ENCODE measurements around the gene CTBP1.
"Not testable (repeated sequence)": the region's sequence is repeated elsewhere in the genome, so short reads cannot be mapped to it uniquely, and the experiment has no call there.

Gene CTBP1

GRCh38 chr4:1295405-1296055, 46.6 kb upstream of the CTBP1 start:
- DNase-seq: no peak
- peaks cover 76% of the 10 kb centered on the region for H3K36me3 ChIP-seq
- H3K4me3 ChIP-seq (ENCODE audit: low read depth, low read length): no peak overlapping the region
- no peak overlapping the region for H3K27ac ChIP-seq
- no peaks in the 10 kb centered on the region for H3K27me3 ChIP-seq (ENCODE audit: insufficient read depth, low read depth, severe bottlenecking)
- TF ChIP-seq CTCF (IDR thresholded peaks at IDR 0.05; ENCODE audit: low read depth, low read length): no peak
- H3K9me3 ChIP-seq (ENCODE audit: severe bottlenecking): no peaks in the 10 kb centered on the region

DNA sequence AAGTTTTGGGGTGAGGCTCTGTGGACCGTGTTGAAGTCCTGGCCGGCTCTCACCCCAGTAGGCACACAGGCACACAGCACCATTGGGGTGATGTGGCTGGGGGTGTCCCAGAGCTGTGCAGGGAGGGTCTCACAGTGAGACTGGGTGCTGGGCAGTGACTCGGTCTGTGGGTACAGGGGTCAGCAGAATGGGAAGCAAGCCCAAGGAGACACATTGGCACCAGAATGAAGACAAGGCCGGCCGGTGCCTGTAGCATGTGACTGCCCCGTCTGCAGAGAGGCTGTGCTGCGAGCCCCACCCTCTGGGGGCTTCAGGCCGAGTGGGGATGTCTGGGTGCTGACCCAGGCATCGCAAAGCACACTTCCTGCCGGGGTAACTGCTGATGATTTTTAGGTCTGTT, 46.0 kb upstream of the CTBP1 start:
- H3K9me3 ChIP-seq (ENCODE audit: severe bottlenecking): no peaks in the 10 kb centered on the region
- no peak for TF ChIP-seq CTCF (IDR thresholded peaks at IDR 0.05; ENCODE audit: low read depth, low read length)
- no peak overlapping the region for H3K4me3 ChIP-seq (ENCODE audit: low read depth, low read length)
- no peaks in the 10 kb centered on the region for H3K27me3 ChIP-seq (ENCODE audit: insufficient read depth, low read depth, severe bottlenecking)
- DNase-seq: no peak
- H3K27ac ChIP-seq: no peak overlapping the region
- H3K36me3 ChIP-seq: peaks cover 73% of the 10 kb centered on the region

DNA sequence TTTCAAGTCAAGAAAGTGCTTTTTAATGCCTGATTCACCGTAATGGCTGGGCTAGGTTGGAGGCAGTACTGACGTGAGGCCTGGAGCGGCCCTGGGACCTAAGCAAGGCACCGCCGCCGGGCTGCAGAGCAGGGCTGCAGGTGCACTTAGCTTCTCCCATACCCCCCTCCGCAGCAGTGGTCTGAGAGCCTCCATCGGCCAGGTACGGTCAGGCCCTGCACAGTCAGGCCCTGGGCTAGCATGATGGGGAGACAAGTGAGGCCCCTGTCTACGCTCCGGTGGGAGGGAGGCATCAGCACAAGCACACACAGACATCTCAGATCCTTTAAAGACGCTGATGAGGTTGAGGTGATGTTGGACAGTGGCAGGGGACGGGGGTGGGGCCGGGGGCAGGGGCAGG, 45.5 kb upstream of the CTBP1 start:
- H3K36me3 ChIP-seq: peaks cover 69% of the 10 kb centered on the region
- H3K9me3 ChIP-seq (ENCODE audit: severe bottlenecking): no peaks in the 10 kb centered on the region
- no peak for TF ChIP-seq CTCF (IDR thresholded peaks at IDR 0.05; ENCODE audit: low read depth, low read length)
- no peak overlapping the region for H3K4me3 ChIP-seq (ENCODE audit: low read depth, low read length)
- no peak for DNase-seq
- no peak overlapping the region for H3K27ac ChIP-seq
- no peaks in the 10 kb centered on the region for H3K27me3 ChIP-seq (ENCODE audit: insufficient read depth, low read depth, severe bottlenecking)

GRCh38 chr4:1293991-1294390, 45.1 kb upstream of the CTBP1 start:
- Histone ChIP-seq H3K27me3 (ENCODE audit: insufficient read depth, low read depth, severe bottlenecking) (no peaks in the 10 kb centered on the region), H3K27ac (no peak overlapping the region), H3K4me3 (ENCODE audit: low read depth, low read length) (no peak overlapping the region), H3K36me3 (peaks cover 64% of the 10 kb centered on the region), H3K9me3 (ENCODE audit: severe bottlenecking) (no peaks in the 10 kb centered on the region)
- no peak for DNase-seq
- no peak for TF ChIP-seq CTCF (IDR thresholded peaks at IDR 0.05; ENCODE audit: low read depth, low read length)

DNA sequence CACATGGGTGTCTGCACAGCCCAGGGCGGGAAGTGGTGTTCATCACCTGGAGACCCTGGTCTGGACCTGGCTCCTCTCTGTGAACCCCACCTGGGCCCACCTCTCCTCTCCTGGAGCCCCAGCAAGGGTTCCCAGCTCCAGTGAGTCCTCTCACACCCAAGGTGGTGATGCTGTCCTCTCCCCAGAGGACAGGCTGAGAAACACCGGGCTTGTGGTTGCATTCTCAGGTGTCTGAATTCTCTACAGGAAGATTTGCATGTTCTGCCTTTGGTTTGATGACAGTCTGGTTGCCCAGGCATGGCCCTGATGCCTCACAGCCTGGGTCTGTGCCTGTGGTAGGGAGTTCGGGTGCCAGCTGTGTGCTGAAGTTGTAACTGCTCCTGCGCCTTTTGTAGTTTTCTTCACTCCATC, 44.6 kb upstream of the CTBP1 start:
- H3K36me3 ChIP-seq: peaks cover 60% of the 10 kb centered on the region
- H3K4me3 ChIP-seq (ENCODE audit: low read depth, low read length): no peak overlapping the region
- TF ChIP-seq CTCF (IDR thresholded peaks at IDR 0.05; ENCODE audit: low read depth, low read length): no peak
- no peaks in the 10 kb centered on the region for H3K27me3 ChIP-seq (ENCODE audit: insufficient read depth, low read depth, severe bottlenecking)
- no peak for DNase-seq
- H3K27ac ChIP-seq: no peak overlapping the region
- H3K9me3 ChIP-seq (ENCODE audit: severe bottlenecking): no peaks in the 10 kb centered on the region

DNA sequence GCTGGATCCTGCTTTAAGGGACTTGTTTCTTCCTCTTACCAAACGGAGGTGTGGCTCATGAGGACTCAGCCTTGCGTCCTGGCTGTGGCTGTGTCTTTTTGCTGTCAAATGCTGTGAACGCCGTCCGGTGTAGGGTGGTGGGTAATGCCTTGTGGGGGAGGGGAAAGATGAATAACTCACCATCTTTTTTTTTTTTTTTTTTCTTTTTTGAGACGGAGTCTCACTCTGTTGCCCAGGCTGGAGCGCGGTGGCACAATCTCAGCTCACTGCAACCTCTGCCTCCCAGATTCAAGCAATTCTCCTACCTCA, 43.7 kb upstream of the CTBP1 start:
- H3K4me3 ChIP-seq (ENCODE audit: low read depth, low read length); H3K27me3 ChIP-seq (ENCODE audit: insufficient read depth, low read depth, severe bottlenecking); DNase-seq; H3K9me3 ChIP-seq (ENCODE audit: severe bottlenecking); H3K27ac ChIP-seq: not testable (repeated sequence)
- peaks cover 51% of the 10 kb centered on the region for H3K36me3 ChIP-seq
